HepG2 (cell line): ENCODE results near the gene KCTD13. TPM values are rescaled to one million over a fixed set of nuclear protein-coding genes. Genes with fewer than 3 reads are reported as not detected.

Experiments
- CHD2 ChIP-seq: IDR thresholded peaks from 2 replicates; pipeline ENCODE4 v1.6.1; 2011; ENCODE audit warnings: low read depth, low read length, improper control_type of control experiment
- CSRNP1 ChIP-seq: sonication (generic); formaldehyde crosslinking; IDR thresholded peaks from 2 replicates; pipeline ENCODE4 v1.8.1; 2023; ENCODE audit warnings: mild to moderate bottlenecking, missing genetic modification reagents
- FOXO1 ChIP-seq: sonication (generic); formaldehyde crosslinking; IDR thresholded peaks from 2 replicates; pipeline ENCODE4 v1.4.0; 2020; ENCODE audit warnings: missing genetic modification reagents
- HMGXB3 ChIP-seq: sonication (generic); formaldehyde crosslinking; IDR thresholded peaks from 2 replicates; pipeline ENCODE4 v1.4.0; 2020; ENCODE audit warnings: missing genetic modification reagents, borderline replicate concordance
- MEF2D ChIP-seq: sonication (generic); formaldehyde crosslinking; IDR thresholded peaks from 2 replicates; pipeline ENCODE4 v1.5.1; 2020; ENCODE audit warnings: mild to moderate bottlenecking, missing genetic modification reagents
- MIXL1 ChIP-seq: IDR thresholded peaks from 2 replicates; pipeline ENCODE4 v1.6.1; 2016
- MXD1 ChIP-seq: sonication (generic); formaldehyde crosslinking; IDR thresholded peaks from 2 replicates; pipeline ENCODE4 v1.4.0; 2020; ENCODE audit warnings: mild to moderate bottlenecking, missing genetic modification reagents
- NAIF1 ChIP-seq: sonication (generic); formaldehyde crosslinking; IDR thresholded peaks from 2 replicates; pipeline ENCODE4 v1.5.0; 2020; ENCODE audit warnings: mild to moderate bottlenecking, missing genetic modification reagents, borderline replicate concordance
- NR2F1 ChIP-seq, 2 experiments: fragments of 450-650 bp in 1 of 2; formaldehyde crosslinking in 1 of 2; IDR thresholded peaks; 2 replicates each; pipeline versions ENCODE4 v1.5.0 to v1.6.1; 2016 to 2020; ENCODE audit warnings: mild to moderate bottlenecking in 1 of 2, missing compliant biosample characterization in 1 of 2, missing genetic modification reagents in 1 of 2, moderate library complexity in 1 of 2
- POLR2AphosphoS5 ChIP-seq: IDR thresholded peaks from 2 replicates; pipeline ENCODE4 v1.6.1; 2012; ENCODE audit warnings: low read depth, low read length
- PRPF4 ChIP-seq: fragments of 200-400 bp; formaldehyde crosslinking; IDR thresholded peaks from 2 replicates; pipeline ENCODE4 v1.6.1; 2016; ENCODE audit warnings: low read length, low read depth; ENCODE audit not compliant: poor library complexity, severe bottlenecking
- THYN1 ChIP-seq: sonication (generic); formaldehyde crosslinking; IDR thresholded peaks from 2 replicates; pipeline ENCODE4 v1.8.1; 2023; ENCODE audit warnings: low read depth, mild to moderate bottlenecking, moderate library complexity, missing genetic modification reagents, borderline replicate concordance
- TRIM24 ChIP-seq: sonication (generic); formaldehyde crosslinking; IDR thresholded peaks from 2 replicates; pipeline ENCODE4 v1.8.0; 2022; ENCODE audit warnings: mild to moderate bottlenecking, missing genetic modification reagents
- XBP1 ChIP-seq: sonication (generic); formaldehyde crosslinking; IDR thresholded peaks from 2 replicates; pipeline ENCODE4 v1.5.0; 2020; ENCODE audit warnings: missing genetic modification reagents
- ZBTB37 ChIP-seq: sonication (generic); formaldehyde crosslinking; IDR thresholded peaks from 2 replicates; pipeline ENCODE4 v1.4.0; 2020; ENCODE audit warnings: mild to moderate bottlenecking, missing genetic modification reagents
- ZFP90 ChIP-seq: sonication (generic); formaldehyde crosslinking; IDR thresholded peaks from 2 replicates; pipeline ENCODE4 v1.8.0; 2022; ENCODE audit warnings: missing genetic modification reagents, mild to moderate bottlenecking, inconsistent platforms, borderline replicate concordance
- ZNF546 ChIP-seq: sonication (generic); formaldehyde crosslinking; conservative IDR thresholded peaks from 2 replicates; pipeline ENCODE4 v1.8.1; 2023; ENCODE audit warnings: mild to moderate bottlenecking, missing genetic modification reagents
- ZNF570 ChIP-seq: sonication (generic); formaldehyde crosslinking; IDR thresholded peaks from 2 replicates; pipeline ENCODE4 v1.4.0; 2020; ENCODE audit warnings: mild to moderate bottlenecking, missing genetic modification reagents, borderline replicate concordance
- ZNF709 ChIP-seq: sonication (generic); formaldehyde crosslinking; IDR thresholded peaks from 2 replicates; pipeline ENCODE4 v1.5.0; 2020; ENCODE audit warnings: mild to moderate bottlenecking, missing genetic modification reagents
- ZNF790 ChIP-seq: sonication (generic); formaldehyde crosslinking; IDR thresholded peaks from 2 replicates; pipeline ENCODE4 v1.8.0; 2022; ENCODE audit warnings: missing genetic modification reagents, mild to moderate bottlenecking, borderline replicate concordance
- ZNF816 ChIP-seq: sonication (generic); formaldehyde crosslinking; IDR thresholded peaks from 2 replicates; pipeline ENCODE4 v1.8.0; 2022; ENCODE audit warnings: missing genetic modification reagents, mild to moderate bottlenecking, borderline replicate concordance
- ZSCAN29 ChIP-seq: sonication (generic); formaldehyde crosslinking; conservative IDR thresholded peaks from 2 replicates; pipeline ENCODE4 v1.4.0; 2020; ENCODE audit warnings: mild to moderate bottlenecking, missing genetic modification reagents
- polyA plus RNA-seq, 8 experiments: library from polyadenylated mRNA; depleted of rRNA in 3 of 8; stranded (reverse) in 7 of 8; unstranded in 1 of 8; fragments of >200 nt; fragmentation: Illumina TruSeq in 4 of 8; extraction: Trizol in 4 of 8; gene quantifications; 2 replicates each; pipeline versions ENCODE4 v1.2.1 to v1.2.3, GENCODE V29; 2011 to 2016; ENCODE audit warnings: low read depth in 4 of 8, missing spikeins in 1 of 8, mixed read lengths in 1 of 8; ENCODE audit not compliant: insufficient read depth in 1 of 8
- total RNA-seq, 5 experiments: library from RNA; depleted of rRNA; stranded (reverse); fragments of >200 nt; fragmentation: Illumina TruSeq; extraction: Trizol; gene quantifications; 2 replicates each; pipeline ENCODE4 v1.2.3, GENCODE V29; 2016; ENCODE audit warnings: low read depth in 1 of 5

Gene KCTD13
- total and polyA plus RNA-seq, 2 of the 13 experiments (the other 11 are each of a cell fraction or from before 2014, with no cell fraction given), result 6.3 to 14.7 TPM

GRCh38 chr16:29898804-29899515 is 27.1 kb downstream of the KCTD13 start (continued):
- TF ChIP-seq HMGXB3 (CRISPR knock-in tag) (no peak), MEF2D (peak; percentile 5; the same call in 1 of the 2 replicates), POLR2AphosphoS5 (peak; percentile 71), TRIM24 (CRISPR knock-in tag) (no peak), PRPF4 (no peak), ZNF570 (CRISPR knock-in tag) (no peak), THYN1 (no peak), ZBTB37 (0 out of 2 replicates have a peak, but pooled peaks have one; percentile 6), XBP1 (CRISPR knock-in tag) (no peak), FOXO1 (CRISPR knock-in tag) (no peak), NR2F1 (CRISPR knock-in tag; IDR thresholded peaks at IDR 0.05) (no peak), ZSCAN29 (CRISPR knock-in tag) (no peak), CHD2 (peak; percentile 79), ZNF546 (CRISPR knock-in tag) (no peak), CSRNP1 (CRISPR knock-in tag) (0 out of 2 replicates have a peak, but pooled peaks have one; percentile 0), NAIF1 (CRISPR knock-in tag) (peak; percentile 9; the same call in 1 of the 2 replicates), ZNF709 (no peak), ZNF816 (CRISPR knock-in tag) (peak; percentile 5; the same call in 1 of the 2 replicates), MIXL1 (CRISPR knock-in tag) (no peak), ZFP90 (CRISPR knock-in tag) (0 out of 2 replicates have a peak, but pooled peaks have one; percentile 7), MXD1 (CRISPR knock-in tag) (peak; percentile 14; the same call in 1 of the 2 replicates), ZNF790 (CRISPR knock-in tag) (no peak)
